ENCODE results near the gene PDE3B. TPM values are rescaled to one million over a fixed set of nuclear protein-coding genes. Genes with fewer than 3 reads are reported as not detected.

Gene PDE3B
- polyA plus RNA-seq, 1 of the 3 experiments (the other 2 are of a cell fraction), result 0.26 TPM

DNA sequence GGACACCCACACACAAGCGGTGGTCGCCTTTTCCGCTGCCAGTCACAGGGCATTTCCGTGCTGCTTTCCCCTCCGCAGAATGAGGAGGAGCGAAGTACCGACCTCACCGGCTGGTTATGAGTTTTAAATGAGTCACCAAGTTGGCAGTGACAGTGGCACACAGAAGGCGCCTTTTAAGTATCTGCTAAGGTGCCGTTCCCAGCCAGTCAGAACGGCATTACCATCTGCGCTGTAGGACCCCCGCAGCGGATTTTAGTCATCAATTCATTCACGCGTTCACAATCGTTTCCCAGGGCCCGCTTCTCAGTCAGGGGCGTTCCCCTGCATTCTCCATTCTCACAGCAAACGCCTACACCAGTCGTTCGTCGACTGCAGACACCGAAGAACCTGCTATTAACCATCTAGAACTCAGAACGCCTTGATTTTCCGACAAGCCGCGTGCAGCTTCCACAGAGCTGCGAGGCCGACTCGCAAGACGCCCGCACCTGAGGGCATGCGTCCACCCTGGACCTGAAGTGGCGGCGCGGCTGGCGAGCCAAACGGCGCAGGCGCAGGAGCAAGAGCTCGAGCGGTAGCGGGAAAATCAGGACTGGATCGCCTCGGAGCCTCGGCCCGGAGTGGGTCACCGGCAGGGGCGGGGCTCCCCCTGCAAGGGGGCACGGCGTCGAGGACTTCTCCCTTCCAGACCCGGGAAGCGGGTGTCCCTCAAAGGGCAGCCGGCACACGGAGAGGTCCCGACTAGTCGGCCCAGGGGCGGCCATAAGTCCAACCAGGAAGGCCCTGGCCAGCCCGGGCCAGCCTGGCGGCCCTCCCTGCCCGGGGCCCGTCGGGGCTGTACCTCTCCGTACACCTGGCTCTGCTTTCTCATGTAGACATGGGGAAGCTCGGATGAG lies 247.8 kb downstream of the PDE3B start (continued):
- TF ChIP-seq, protein P1, sequence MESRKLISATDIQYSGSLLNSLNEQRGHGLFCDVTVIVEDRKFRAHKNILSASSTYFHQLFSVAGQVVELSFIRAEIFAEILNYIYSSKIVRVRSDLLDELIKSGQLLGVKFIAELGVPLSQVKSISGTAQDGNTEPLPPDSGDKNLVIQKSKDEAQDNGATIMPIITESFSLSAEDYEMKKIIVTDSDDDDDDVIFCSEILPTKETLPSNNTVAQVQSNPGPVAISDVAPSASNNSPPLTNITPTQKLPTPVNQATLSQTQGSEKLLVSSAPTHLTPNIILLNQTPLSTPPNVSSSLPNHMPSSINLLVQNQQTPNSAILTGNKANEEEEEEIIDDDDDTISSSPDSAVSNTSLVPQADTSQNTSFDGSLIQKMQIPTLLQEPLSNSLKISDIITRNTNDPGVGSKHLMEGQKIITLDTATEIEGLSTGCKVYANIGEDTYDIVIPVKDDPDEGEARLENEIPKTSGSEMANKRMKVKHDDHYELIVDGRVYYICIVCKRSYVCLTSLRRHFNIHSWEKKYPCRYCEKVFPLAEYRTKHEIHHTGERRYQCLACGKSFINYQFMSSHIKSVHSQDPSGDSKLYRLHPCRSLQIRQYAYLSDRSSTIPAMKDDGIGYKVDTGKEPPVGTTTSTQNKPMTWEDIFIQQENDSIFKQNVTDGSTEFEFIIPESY (IDR thresholded peaks at IDR 0.05; ENCODE audit: borderline replicate concordance, low read depth), result no peak
- TF ChIP-seq FOXJ3 (CRISPR knock-in tag; IDR thresholded peaks at IDR 0.05), result no peak
- TF ChIP-seq, protein P2, sequence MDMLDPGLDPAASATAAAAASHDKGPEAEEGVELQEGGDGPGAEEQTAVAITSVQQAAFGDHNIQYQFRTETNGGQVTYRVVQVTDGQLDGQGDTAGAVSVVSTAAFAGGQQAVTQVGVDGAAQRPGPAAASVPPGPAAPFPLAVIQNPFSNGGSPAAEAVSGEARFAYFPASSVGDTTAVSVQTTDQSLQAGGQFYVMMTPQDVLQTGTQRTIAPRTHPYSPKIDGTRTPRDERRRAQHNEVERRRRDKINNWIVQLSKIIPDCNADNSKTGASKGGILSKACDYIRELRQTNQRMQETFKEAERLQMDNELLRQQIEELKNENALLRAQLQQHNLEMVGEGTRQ (IDR thresholded peaks at IDR 0.05; ENCODE audit: borderline replicate concordance, low read depth, low read length), result no peak
- peak; percentile 85 for TF ChIP-seq POLR2AphosphoS5 (IDR thresholded peaks at IDR 0.05; ENCODE audit: low read depth, low read length)
- TF ChIP-seq, protein P3, sequence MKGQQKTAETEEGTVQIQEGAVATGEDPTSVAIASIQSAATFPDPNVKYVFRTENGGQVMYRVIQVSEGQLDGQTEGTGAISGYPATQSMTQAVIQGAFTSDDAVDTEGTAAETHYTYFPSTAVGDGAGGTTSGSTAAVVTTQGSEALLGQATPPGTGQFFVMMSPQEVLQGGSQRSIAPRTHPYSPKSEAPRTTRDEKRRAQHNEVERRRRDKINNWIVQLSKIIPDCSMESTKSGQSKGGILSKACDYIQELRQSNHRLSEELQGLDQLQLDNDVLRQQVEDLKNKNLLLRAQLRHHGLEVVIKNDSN (IDR thresholded peaks at IDR 0.05; ENCODE audit: borderline replicate concordance, low read depth), result no peak
- peak; percentile 78 for TF ChIP-seq NRF1 (IDR thresholded peaks at IDR 0.05; ENCODE audit: low read depth, low read length)
- peak; percentile 51 for TF ChIP-seq CHD2 (IDR thresholded peaks at IDR 0.05; ENCODE audit: low read length, partially characterized antibody)
- TF ChIP-seq FOSL2 (IDR thresholded peaks at IDR 0.05; ENCODE audit: borderline replicate concordance, low read depth), result peak; percentile 46; the same call in 1 of the 2 replicates
- TF ChIP-seq JUND (IDR thresholded peaks at IDR 0.05), result peak; percentile 45
- TF ChIP-seq EP300 (IDR thresholded peaks at IDR 0.05; ENCODE audit: borderline replicate concordance in 1 of 2, low read depth in 1 of 2, low read length in 1 of 2), result no peak

DNA sequence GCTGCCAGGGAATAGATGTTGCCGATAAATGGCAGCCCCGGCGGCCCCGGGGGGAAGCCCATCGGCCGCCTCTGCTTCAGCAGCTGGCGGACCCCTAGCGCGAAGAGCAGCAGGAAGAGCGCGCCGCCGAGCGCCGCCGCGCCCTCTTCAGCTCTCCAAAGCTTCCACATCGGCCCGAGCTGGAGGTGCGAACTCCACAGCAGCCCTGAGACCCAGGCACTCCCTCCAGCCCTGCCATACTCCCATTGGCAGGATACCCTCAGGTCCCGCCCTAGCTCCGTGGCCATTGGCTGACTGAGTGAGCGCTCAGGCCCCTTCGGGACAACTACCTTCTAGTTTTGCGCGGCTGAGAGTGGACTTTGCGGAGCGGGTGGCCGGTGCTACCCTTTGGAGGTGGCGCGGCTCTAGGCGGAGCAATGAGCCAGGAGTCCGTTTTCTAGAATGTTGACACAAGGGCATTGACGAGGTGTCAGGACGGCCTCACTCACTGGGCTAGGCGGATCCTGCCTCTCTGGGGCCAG lies 248.5 kb downstream of the PDE3B start, which contains the start of gene CYP2R1:
CYP2R1 (minus strand) TSS at position 196 of the 521 bp plus-strand sequence; CDS start at position 170, 26 bp downstream.
- peaks cover 9% of the 10 kb centered on the region; the same call in 1 of the 2 replicates for H3K79me2 ChIP-seq (ENCODE audit: insufficient read depth)
- H3K9ac ChIP-seq, result peak within 1 kb of the TSS; percentile 77
- ChIA-PET CTCF (interaction anchor here (0.8 to 8.0 kb wide), 10 partner anchors 9 to 437 kb away, joined by 3 to 62 read pairs (median 4); partner anchors contain the start of gene CALCB), POLR2A (interaction anchor here (0.5 to 2.0 kb wide), 5 partner anchors 248 to 422 kb away, joined by 3 to 13 read pairs (median 4); partner anchors contain the start of gene PSMA1)
- peak within 1 kb of the TSS; percentile 90 for H3K4me2 ChIP-seq
- H2AFZ ChIP-seq (ENCODE audit: low read depth), result peak within 1 kb of the TSS; percentile 98
- H3F3A ChIP-seq (replicated peaks; ENCODE audit: insufficient read depth), result no peaks in the 10 kb centered on the region
- H3K9me2 ChIP-seq, result no peaks in the 10 kb centered on the region
- H3K36me3 ChIP-seq (replicated peaks in 1 of 2; ENCODE audit: control insufficient read depth in 1 of 2, insufficient read depth in 2 of 2, low read length in 1 of 2), result no peaks in the 10 kb centered on the region
- H3K4me1 ChIP-seq (ENCODE audit: control insufficient read depth in 1 of 2, insufficient read depth in 2 of 2, low read depth in 1 of 2, low read length in 1 of 2), result no peaks in the 10 kb centered on the region; a peak in 2 of 4 replicates
- TF ChIP-seq JUND (IDR thresholded peaks at IDR 0.05) (peak; percentile 30; the same call in 1 of the 2 replicates), TAF1 (IDR thresholded peaks at IDR 0.05; ENCODE audit: borderline replicate concordance, low read depth, low read length) (no peak), MXI1 (IDR thresholded peaks at IDR 0.05; ENCODE audit: low read depth, low read length) (0 out of 2 replicates have a peak, but pooled peaks have one; percentile 41), FOSL2 (IDR thresholded peaks at IDR 0.05; ENCODE audit: borderline replicate concordance, low read depth) (no peak), RAD21 (IDR thresholded peaks at IDR 0.05; ENCODE audit: low read length) (no peak; the same call in 1 of the 2 replicates), SMC3 (IDR thresholded peaks at IDR 0.05; ENCODE audit: low read depth, low read length) (no peak), POLR2AphosphoS5 (IDR thresholded peaks at IDR 0.05; ENCODE audit: low read depth, low read length) (no peak), RFX5 (IDR thresholded peaks at IDR 0.05; ENCODE audit: low read length) (peak; percentile 56; the same call in 1 of the 2 replicates), YY1 (IDR thresholded peaks at IDR 0.05; ENCODE audit: low read depth) (peak; percentile 15; the same call in 1 of the 2 replicates), FOXM1 (IDR thresholded peaks at IDR 0.05; ENCODE audit: low read depth) (no peak), CHD2 (IDR thresholded peaks at IDR 0.05; ENCODE audit: low read length, partially characterized antibody) (no peak), RXRA (IDR thresholded peaks at IDR 0.05; ENCODE audit: borderline replicate concordance, low read depth) (no peak)
- TF ChIP-seq, protein P4, sequence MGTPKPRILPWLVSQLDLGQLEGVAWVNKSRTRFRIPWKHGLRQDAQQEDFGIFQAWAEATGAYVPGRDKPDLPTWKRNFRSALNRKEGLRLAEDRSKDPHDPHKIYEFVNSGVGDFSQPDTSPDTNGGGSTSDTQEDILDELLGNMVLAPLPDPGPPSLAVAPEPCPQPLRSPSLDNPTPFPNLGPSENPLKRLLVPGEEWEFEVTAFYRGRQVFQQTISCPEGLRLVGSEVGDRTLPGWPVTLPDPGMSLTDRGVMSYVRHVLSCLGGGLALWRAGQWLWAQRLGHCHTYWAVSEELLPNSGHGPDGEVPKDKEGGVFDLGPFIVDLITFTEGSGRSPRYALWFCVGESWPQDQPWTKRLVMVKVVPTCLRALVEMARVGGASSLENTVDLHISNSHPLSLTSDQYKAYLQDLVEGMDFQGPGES (IDR thresholded peaks at IDR 0.05; ENCODE audit: low read depth, low read length), result peak; percentile 52
- TF ChIP-seq, protein P5, sequence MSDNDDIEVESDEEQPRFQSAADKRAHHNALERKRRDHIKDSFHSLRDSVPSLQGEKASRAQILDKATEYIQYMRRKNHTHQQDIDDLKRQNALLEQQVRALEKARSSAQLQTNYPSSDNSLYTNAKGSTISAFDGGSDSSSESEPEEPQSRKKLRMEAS (IDR thresholded peaks at IDR 0.05; ENCODE audit: low read depth), result peak; percentile 90
- TF ChIP-seq, protein P6, sequence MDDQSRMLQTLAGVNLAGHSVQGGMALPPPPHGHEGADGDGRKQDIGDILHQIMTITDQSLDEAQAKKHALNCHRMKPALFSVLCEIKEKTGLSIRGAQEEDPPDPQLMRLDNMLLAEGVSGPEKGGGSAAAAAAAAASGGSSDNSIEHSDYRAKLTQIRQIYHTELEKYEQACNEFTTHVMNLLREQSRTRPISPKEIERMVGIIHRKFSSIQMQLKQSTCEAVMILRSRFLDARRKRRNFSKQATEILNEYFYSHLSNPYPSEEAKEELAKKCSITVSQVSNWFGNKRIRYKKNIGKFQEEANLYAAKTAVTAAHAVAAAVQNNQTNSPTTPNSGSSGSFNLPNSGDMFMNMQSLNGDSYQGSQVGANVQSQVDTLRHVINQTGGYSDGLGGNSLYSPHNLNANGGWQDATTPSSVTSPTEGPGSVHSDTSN (IDR thresholded peaks at IDR 0.05), result peak; percentile 96
- WGBS (ENCODE audit: low lambda C conversion rate), result 0% methylated on average over 11 of the region's 36 CpGs
- H3K4me3 ChIP-seq (ENCODE audit: low read depth in 2 of 2, low read length in 1 of 2), result peak within 1 kb of the TSS; percentile 75 to 88
- H3K27me3 ChIP-seq (ENCODE audit: insufficient read depth), result no peaks in the 10 kb centered on the region
- peak within 1 kb of the TSS; percentile 80 to 87 for H3K27ac ChIP-seq (ENCODE audit: low read depth in 2 of 2, low read length in 1 of 2)
- H3K9me3 ChIP-seq, result no peaks in the 10 kb centered on the region
- peak; percentile 96 for DNase-seq
- H4K20me1 ChIP-seq (ENCODE audit: insufficient read depth), result no peaks in the 10 kb centered on the region

Measured in SK-N-SH (cell line).